GM12872 (cell line): Measurements from ENCODE around the gene AMPD3.

ENCODE experiments used
- CTCF ChIP-seq: IDR thresholded peaks from 3 replicates; pipeline ENCODE4 v1.5.1; 2011; ENCODE audit warnings: low read depth, mild to moderate bottlenecking, low read length, moderate library complexity; ENCODE audit not compliant: insufficient read depth

The AMPD3 gene

GRCh38 chr11:10439924-10440323, 15.1 kb upstream of the AMPD3 start:
- TF ChIP-seq CTCF = no peak

GRCh38 chr11:10440401-10440800, 14.7 kb upstream of the AMPD3 start:
- TF ChIP-seq CTCF = no peak

GRCh38 chr11:10441091-10441490, 14.0 kb upstream of the AMPD3 start:
- TF ChIP-seq CTCF = no peak

- no peak for TF ChIP-seq CTCF
These were observed 13.2 kb upstream of the AMPD3 start for GRCh38 chr11:10441652-10442503.

- TF ChIP-seq CTCF = no peak
These were observed 11.9 kb upstream of the AMPD3 start for GRCh38 chr11:10443152-10443551.

- no peak for TF ChIP-seq CTCF
These were observed 11.3 kb upstream of the AMPD3 start for GRCh38 chr11:10443721-10444235.

GRCh38 chr11:10444725-10445315, 10.2 kb upstream of the AMPD3 start:
- no peak for TF ChIP-seq CTCF
